GM12878 (cell line): ENCODE data around the gene PURA. TPM values are rescaled to one million over a fixed set of nuclear protein-coding genes. Genes with fewer than 3 reads are reported as not detected.

Source experiments
- CHD2 ChIP-seq: IDR thresholded peaks from 2 replicates; pipeline ENCODE4 v1.6.1; 2011; ENCODE audit warnings: low read depth, low read length, improper control_type of control experiment, borderline replicate concordance
- FOS ChIP-seq: IDR thresholded peaks from 3 replicates; pipeline ENCODE4 v1.6.1; 2011; ENCODE audit warnings: borderline replicate concordance; ENCODE audit not compliant: insufficient read length; ENCODE audit errors: extremely low read depth
- HDGF ChIP-seq: fragments of 450-650 bp; IDR thresholded peaks from 2 replicates; pipeline ENCODE4 v1.6.1; 2016; ENCODE audit warnings: antibody characterized with exemption
- JUNB ChIP-seq: IDR thresholded peaks from 2 replicates; pipeline ENCODE4 v1.6.1; 2016; ENCODE audit warnings: antibody characterized with exemption, mild to moderate bottlenecking
- MAX ChIP-seq: IDR thresholded peaks from 2 replicates; pipeline ENCODE4 v1.6.1; 2012; ENCODE audit warnings: low read depth, low read length, improper control_type of control experiment
- NR2C2 ChIP-seq: IDR thresholded peaks from 2 replicates; pipeline ENCODE4 v1.6.1; 2011; ENCODE audit warnings: borderline replicate concordance, low read depth; ENCODE audit not compliant: control insufficient read depth, insufficient read length
- POLR2AphosphoS5 ChIP-seq: IDR thresholded peaks from 2 replicates; pipeline ENCODE4 v1.6.1; 2011; ENCODE audit warnings: mild to moderate bottlenecking, low read length, inconsistent platforms
- RAD21 ChIP-seq: IDR thresholded peaks from 2 replicates; pipeline ENCODE4 v1.6.1; 2011; ENCODE audit warnings: mild to moderate bottlenecking, low read depth, low read length, moderate library complexity; ENCODE audit not compliant: insufficient read depth
- RAD51 ChIP-seq: fragments of 450-650 bp; IDR thresholded peaks from 2 replicates; pipeline ENCODE4 v1.6.1; 2016; ENCODE audit warnings: moderate library complexity, mild to moderate bottlenecking, inconsistent platforms
- RB1 ChIP-seq: fragments of 450-650 bp; formaldehyde crosslinking; IDR thresholded peaks from 2 replicates; pipeline ENCODE4 v1.6.1; 2017; ENCODE audit warnings: mild to moderate bottlenecking, borderline replicate concordance
- SIN3A ChIP-seq: IDR thresholded peaks from 2 replicates; pipeline ENCODE4 v1.6.1; 2012; ENCODE audit warnings: low read depth, low read length, improper control_type of control experiment
- STAT3 ChIP-seq: IDR thresholded peaks from 2 replicates; pipeline ENCODE4 v1.6.1; 2011; ENCODE audit warnings: low read depth, low read length, improper control_type of control experiment
- TBL1XR1 ChIP-seq: IDR thresholded peaks from 2 replicates; pipeline ENCODE4 v1.6.1; 2012; ENCODE audit warnings: low read depth, low read length, improper control_type of control experiment
- ZBTB11 ChIP-seq: fragments of 450-650 bp; formaldehyde crosslinking; IDR thresholded peaks from 2 replicates; pipeline ENCODE4 v1.5.0; 2022; ENCODE audit warnings: mild to moderate bottlenecking, missing genetic modification characterization
- polyA plus RNA-seq, 11 experiments: library from polyadenylated mRNA; depleted of rRNA in 4 of 11; unstranded in 6 of 11; stranded (reverse) in 5 of 11; fragments of >200 nt; fragmentation: Nextera tagmentation in 4 of 11; fragmentation: Illumina TruSeq in 1 of 11; extraction: Ambion mirVana in 4 of 11; extraction: Trizol in 1 of 11; gene quantifications; 1 replicate in 1 of 11; 2 replicates in 10 of 11; pipeline versions ENCODE4 v1.2.1 to v1.2.3, GENCODE V29; 2011 to 2016; ENCODE audit warnings: inconsistent platforms in 2 of 11, missing spikeins in 2 of 11, low read depth in 1 of 11
- total RNA-seq, 4 experiments: library from RNA; depleted of rRNA in 3 of 4; stranded (reverse); fragments of >200 nt in 3 of 4; fragmentation: Illumina TruSeq in 1 of 4; extraction: Trizol in 1 of 4; gene quantifications; 2 replicates each; pipeline versions ENCODE4 v1.2.1 to v1.2.3, GENCODE V29; 2013 to 2021

PURA gene
- total and polyA plus RNA-seq, 10 of the 15 experiments (the other 5 are each of a cell fraction or from before 2014, with no cell fraction given) = 3.3 to 11.8 (median 5.8) TPM

- TF ChIP-seq FOS (no peak), STAT3 (no peak), CHD2 (peak; percentile 99), SIN3A (peak; percentile 49; the same call in 1 of the 2 replicates), RB1 (no peak), NR2C2 (no peak), ZBTB11 (no peak), HDGF (no peak), RAD21 (no peak; the same call in 1 of the 2 replicates), MAX (peak; percentile 48; the same call in 1 of the 2 replicates), RAD51 (peak; percentile 25; the same call in 1 of the 2 replicates), JUNB (no peak), TBL1XR1 (no peak; the same call in 1 of the 2 replicates), POLR2AphosphoS5 (peak; percentile 66; the same call in 1 of the 2 replicates)
Observed at GRCh38 chr5:140113699-140114263, at the start of gene PURA (continued).
